IMR-90 (cell line): ENCODE measurements around the gene NEGR1. TPM values are rescaled to one million over a fixed set of nuclear protein-coding genes. Genes with fewer than 3 reads are reported as not detected.

ENCODE experiments used
- ATAC-seq: fragments of 200-7000 bp; cut with Tn5 transposase; 2 replicates; pipeline ENCODE4 v1.9.1; 2020; ENCODE audit warnings: low read depth, mild to moderate bottlenecking, moderate library complexity
- BruUV-seq: library from RNA; stranded (reverse); fragments of 400-500 nt; replicated peaks from 2 replicates; lab custom pipeline; 2021; lab: Mats Ljungman, UMichigan
- CTCF ChIA-PET: fragments of 300-600 bp; formaldehyde crosslinking; extraction: SDS; loops from one replicate; lab custom pipeline; 2021; ENCODE audit warnings: antibody characterized with exemption; lab: Yijun Ruan, JAX
- POLR2A ChIA-PET: fragments of 300-600 bp; sonication (Branson Sonifier 250); formaldehyde crosslinking; loops from one replicate; lab custom pipeline; 2022; ENCODE audit warnings: antibody characterized with exemption; ENCODE audit not compliant: unreplicated experiment; lab: Charles Lee
- DNase-seq: peaks from one replicate; pipeline ENCODE4 v3.0.0; 2013
- H2AFZ ChIP-seq: replicated peaks from 2 replicates; pipeline ENCODE3; 2013; ENCODE audit warnings: low read length, mild to moderate bottlenecking; ENCODE audit not compliant: poor library complexity
- H2AK5ac ChIP-seq: 2 replicates; pipeline ENCODE4 v1.6.1; 2013; ENCODE audit warnings: low read depth, low read length, inconsistent platforms
- H2AK9ac ChIP-seq: replicated peaks from 2 replicates; pipeline ENCODE3; 2013; ENCODE audit warnings: mild to moderate bottlenecking, low read depth, low read length, moderate library complexity; ENCODE audit not compliant: poor library complexity
- H2BK120ac ChIP-seq: 2 replicates; pipeline ENCODE4 v1.6.1; 2013; ENCODE audit warnings: low read depth, low read length, inconsistent platforms
- H2BK15ac ChIP-seq: 3 replicates; pipeline ENCODE4 v1.6.1; 2013; ENCODE audit warnings: low read depth, low read length, inconsistent platforms
- H2BK20ac ChIP-seq: 2 replicates; pipeline ENCODE4 v1.6.1; 2013; ENCODE audit warnings: low read depth, mild to moderate bottlenecking, inconsistent platforms, low read length, moderate library complexity
- H2BK5ac ChIP-seq: 2 replicates; pipeline ENCODE4 v1.6.1; 2013; ENCODE audit warnings: mild to moderate bottlenecking, low read depth, low read length, inconsistent platforms; ENCODE audit not compliant: poor library complexity, severe bottlenecking
- H3K14ac ChIP-seq: replicated peaks from 2 replicates; pipeline ENCODE4 v1.6.1; 2013; ENCODE audit warnings: low read depth, low read length, inconsistent platforms
- H3K18ac ChIP-seq: 2 replicates; pipeline ENCODE4 v1.6.1; 2013; ENCODE audit warnings: low read depth, low read length, control low read depth
- H3K23ac ChIP-seq: 2 replicates; pipeline ENCODE4 v1.6.1; 2013; ENCODE audit warnings: low read depth, low read length, inconsistent platforms
- H3K27ac ChIP-seq: 2 replicates; pipeline ENCODE4 v1.5.1; 2013; ENCODE audit warnings: mild to moderate bottlenecking, control low read depth, low read length; ENCODE audit not compliant: insufficient read depth
- H3K27me3 ChIP-seq: 2 replicates; pipeline ENCODE4 v1.6.1; 2013; ENCODE audit warnings: low read length; ENCODE audit not compliant: control insufficient read depth, insufficient read depth
- H3K36me3 ChIP-seq: 2 replicates; pipeline ENCODE4 v1.6.1; 2013; ENCODE audit warnings: low read length, mixed read lengths; ENCODE audit not compliant: control insufficient read depth, insufficient read depth
- H3K4ac ChIP-seq: 2 replicates; pipeline ENCODE4 v1.6.1; 2013; ENCODE audit warnings: low read depth, low read length, inconsistent platforms
- H3K4me1 ChIP-seq: 2 replicates; pipeline ENCODE4 v1.6.1; 2013; ENCODE audit warnings: low read length, mixed read lengths; ENCODE audit not compliant: control insufficient read depth, insufficient read depth
- H3K4me2 ChIP-seq: 2 replicates; pipeline ENCODE4 v1.6.1; 2013; ENCODE audit warnings: low read depth, mild to moderate bottlenecking, control low read depth, low read length, moderate library complexity
- H3K4me3 ChIP-seq: 2 replicates; pipeline ENCODE4 v1.5.1; 2013; ENCODE audit warnings: low read depth, mild to moderate bottlenecking, control low read depth, low read length, moderate library complexity; ENCODE audit not compliant: insufficient read depth
- H3K56ac ChIP-seq: 2 replicates; pipeline ENCODE4 v1.6.1; 2013; ENCODE audit warnings: low read length, inconsistent platforms; ENCODE audit not compliant: insufficient read depth; ENCODE audit errors: extremely low read depth
- H3K79me1 ChIP-seq, 2 experiments: 2 replicates each; pipeline ENCODE4 v1.6.1; 2013; ENCODE audit warnings: low read length in 2 of 2, inconsistent platforms in 1 of 2, low read depth in 1 of 2
- H3K9ac ChIP-seq: 2 replicates; pipeline ENCODE4 v1.6.1; 2013; ENCODE audit warnings: low read depth, low read length, control low read depth
- H3K9me1 ChIP-seq: 2 replicates; pipeline ENCODE4 v1.6.1; 2013; ENCODE audit warnings: low read length, inconsistent platforms; ENCODE audit not compliant: insufficient read depth
- H3K9me3 ChIP-seq: 2 replicates; pipeline ENCODE4 v1.6.1; 2013; ENCODE audit warnings: low read length; ENCODE audit not compliant: control insufficient read depth, insufficient read depth
- H4K20me1 ChIP-seq: 2 replicates; pipeline ENCODE4 v1.6.1; 2013; ENCODE audit warnings: low read length, inconsistent platforms; ENCODE audit not compliant: insufficient read depth
- H4K5ac ChIP-seq: 2 replicates; pipeline ENCODE4 v1.6.1; 2013; ENCODE audit warnings: mild to moderate bottlenecking, low read depth, low read length, control low read depth
- H4K8ac ChIP-seq, 2 experiments: 2 replicates each; pipeline ENCODE4 v1.6.1; 2013; ENCODE audit warnings: low read depth in 2 of 2, low read length in 2 of 2, control low read depth in 1 of 2, inconsistent platforms in 1 of 2
- H4K91ac ChIP-seq: 2 replicates; pipeline ENCODE4 v1.6.1; 2013; ENCODE audit warnings: low read depth, low read length, inconsistent platforms; ENCODE audit not compliant: insufficient read depth
- CHD1 ChIP-seq: IDR thresholded peaks from 2 replicates; pipeline ENCODE4 v1.6.1; 2012; ENCODE audit warnings: low read depth, low read length, improper control_type of control experiment
- FOS ChIP-seq: fragments of 150-350 bp; IDR thresholded peaks from 2 replicates; pipeline ENCODE4 v1.6.1; 2016; ENCODE audit warnings: low read depth, low read length
- MAZ ChIP-seq: IDR thresholded peaks from 2 replicates; pipeline ENCODE4 v1.6.1; 2012; ENCODE audit warnings: low read depth, mild to moderate bottlenecking, low read length, improper control_type of control experiment, moderate library complexity, borderline replicate concordance
- MXI1 ChIP-seq: IDR thresholded peaks from 2 replicates; pipeline ENCODE4 v1.6.1; 2012; ENCODE audit warnings: low read depth, mild to moderate bottlenecking, low read length, moderate library complexity, borderline replicate concordance
- NFE2L2 ChIP-seq: fragments of 150-350 bp; IDR thresholded peaks from 2 replicates; pipeline ENCODE4 v1.6.1; 2016; ENCODE audit warnings: low read depth, mild to moderate bottlenecking, low read length
- POLR2A ChIP-seq: IDR thresholded peaks from 2 replicates; pipeline ENCODE4 v1.6.1; 2012; ENCODE audit warnings: mild to moderate bottlenecking, low read depth, low read length
- RCOR1 ChIP-seq: IDR thresholded peaks from 2 replicates; pipeline ENCODE4 v1.6.1; 2012; ENCODE audit warnings: mild to moderate bottlenecking, low read length, improper control_type of control experiment; ENCODE audit not compliant: insufficient replicate concordance
- RFX5 ChIP-seq: IDR thresholded peaks from 2 replicates; pipeline ENCODE4 v1.8.0; 2012; ENCODE audit warnings: low read depth, mild to moderate bottlenecking, low read length, moderate library complexity
- WGBS, 2 experiments: methylation state at CpG; one replicate each; pipeline versions ENCODE4 v1.1.5 to v1.1.7; 2013; ENCODE audit warnings: missing lambda C conversion rate in 2 of 2; ENCODE audit not compliant: insufficient read length in 1 of 2; ENCODE audit errors: extremely low coverage in 2 of 2; 5-methylcytosine and 5-hydroxymethylcytosine counted together
- dilution Hi-C: fragments of 300-500 bp; cut with HindIII; formaldehyde crosslinking; loops from one replicate; pipeline ENCODE4 v1.14.3; 2018; ENCODE audit warnings: low sequenced_read_pairs; ENCODE audit not compliant: unreplicated experiment
- in situ Hi-C: fragments of 300-500 bp; cut with MboI; formaldehyde crosslinking; loops from 3 replicates; pipeline ENCODE4 v1.14.3; 2019; ENCODE audit warnings: low sequenced_read_pairs, inconsistent platforms, mixed read lengths
- intact Hi-C: fragments of 100-400 bp; cut with micrococcal nuclease; formaldehyde crosslinking; loops from 2 replicates; pipeline ENCODE4 v1.10.0; 2022
- polyA plus RNA-seq, 3 experiments: library from polyadenylated mRNA; depleted of rRNA; stranded (reverse); fragments of >200 nt; gene quantifications; 2 replicates each; pipeline ENCODE4 v1.2.3, GENCODE V29; 2012; ENCODE audit warnings: low replicate concordance in 1 of 3
- total RNA-seq: library from RNA; depleted of rRNA; stranded (reverse); fragments of >200 nt; gene quantifications from 2 replicates; pipeline ENCODE4 v1.2.3, GENCODE V29; 2012
- TF ChIP-seq, protein P1 (sequence below): conservative IDR thresholded peaks from 2 replicates; pipeline ENCODE4 v1.5.1; 2012; ENCODE audit warnings: mild to moderate bottlenecking, low read depth, low read length, improper control_type of control experiment
- TF ChIP-seq, protein P2 (sequence below): fragments of 150-350 bp; IDR thresholded peaks from 2 replicates; pipeline ENCODE4 v1.6.1; 2016; ENCODE audit warnings: low read depth, mild to moderate bottlenecking, low read length, moderate library complexity, borderline replicate concordance

The NEGR1 gene
- total and polyA plus RNA-seq, 2 of the 4 experiments (the other 2 are of a cell fraction) = 5.1 to 9.1 TPM

DNA sequence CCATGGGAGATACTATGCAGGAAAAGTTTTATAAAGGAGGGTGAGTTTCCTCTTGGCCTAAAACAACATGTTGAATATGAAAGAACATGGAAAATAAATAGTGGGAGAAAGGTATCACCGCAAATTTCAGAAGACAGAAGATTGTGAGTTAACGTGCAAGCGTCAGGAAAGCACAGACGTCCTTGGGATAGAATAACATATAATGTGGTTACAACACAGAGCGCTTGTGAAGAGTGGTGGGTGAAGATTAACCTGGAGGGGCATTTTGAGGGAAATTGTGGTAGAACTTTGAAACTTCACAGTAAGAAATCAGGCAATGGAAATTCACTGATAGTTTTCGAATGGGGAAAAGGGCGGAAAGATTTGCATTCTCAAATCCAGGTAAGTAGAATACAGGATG lies 47.3 kb downstream of the NEGR1 start:
- peaks cover 0 to 7% of the 10 kb centered on the region in 2 experiments; a peak in 2 of 4 replicates for H3K79me1 ChIP-seq
- no peak overlapping the region for H2AFZ ChIP-seq
- in situ Hi-C loops = no loop called here
- no peaks in the 10 kb centered on the region for H3K36me3 ChIP-seq
- no peak overlapping the region for H2BK20ac ChIP-seq
- CTCF ChIA-PET = no interaction called here
- H4K20me1 ChIP-seq = no peaks in the 10 kb centered on the region
- dilution Hi-C loops = no loop called here
- H3K14ac ChIP-seq = no peak overlapping the region
- no TSS peak for BruUV-seq
- H3K9me1 ChIP-seq = no peaks in the 10 kb centered on the region
- no peaks in the 10 kb centered on the region for H3K27me3 ChIP-seq
- POLR2A ChIA-PET = no interaction called here
- no peak overlapping the region for H3K4me3 ChIP-seq
- H3K4me1 ChIP-seq = peaks cover 2% of the 10 kb centered on the region; the same call in 1 of the 2 replicates
- no peak overlapping the region for H2BK5ac ChIP-seq
- H3K9ac ChIP-seq = no peak overlapping the region
- H4K91ac ChIP-seq = no peak overlapping the region
- no peak overlapping the region for H3K56ac ChIP-seq
- no peak overlapping the region for H2BK120ac ChIP-seq
- WGBS, 2 experiments = 97% methylated on average over 4 of the region's 7 CpGs; no CpG with 5 or more reads in 1 of the 2 experiments
- TF ChIP-seq FOS (no peak), RFX5 (no peak), MXI1 (no peak), MAZ (no peak), POLR2A (no peak), RCOR1 (no peak), NFE2L2 (no peak), CHD1 (no peak)
- TF ChIP-seq, protein P1, sequence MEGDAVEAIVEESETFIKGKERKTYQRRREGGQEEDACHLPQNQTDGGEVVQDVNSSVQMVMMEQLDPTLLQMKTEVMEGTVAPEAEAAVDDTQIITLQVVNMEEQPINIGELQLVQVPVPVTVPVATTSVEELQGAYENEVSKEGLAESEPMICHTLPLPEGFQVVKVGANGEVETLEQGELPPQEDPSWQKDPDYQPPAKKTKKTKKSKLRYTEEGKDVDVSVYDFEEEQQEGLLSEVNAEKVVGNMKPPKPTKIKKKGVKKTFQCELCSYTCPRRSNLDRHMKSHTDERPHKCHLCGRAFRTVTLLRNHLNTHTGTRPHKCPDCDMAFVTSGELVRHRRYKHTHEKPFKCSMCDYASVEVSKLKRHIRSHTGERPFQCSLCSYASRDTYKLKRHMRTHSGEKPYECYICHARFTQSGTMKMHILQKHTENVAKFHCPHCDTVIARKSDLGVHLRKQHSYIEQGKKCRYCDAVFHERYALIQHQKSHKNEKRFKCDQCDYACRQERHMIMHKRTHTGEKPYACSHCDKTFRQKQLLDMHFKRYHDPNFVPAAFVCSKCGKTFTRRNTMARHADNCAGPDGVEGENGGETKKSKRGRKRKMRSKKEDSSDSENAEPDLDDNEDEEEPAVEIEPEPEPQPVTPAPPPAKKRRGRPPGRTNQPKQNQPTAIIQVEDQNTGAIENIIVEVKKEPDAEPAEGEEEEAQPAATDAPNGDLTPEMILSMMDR = no peak
- TF ChIP-seq, protein P2, sequence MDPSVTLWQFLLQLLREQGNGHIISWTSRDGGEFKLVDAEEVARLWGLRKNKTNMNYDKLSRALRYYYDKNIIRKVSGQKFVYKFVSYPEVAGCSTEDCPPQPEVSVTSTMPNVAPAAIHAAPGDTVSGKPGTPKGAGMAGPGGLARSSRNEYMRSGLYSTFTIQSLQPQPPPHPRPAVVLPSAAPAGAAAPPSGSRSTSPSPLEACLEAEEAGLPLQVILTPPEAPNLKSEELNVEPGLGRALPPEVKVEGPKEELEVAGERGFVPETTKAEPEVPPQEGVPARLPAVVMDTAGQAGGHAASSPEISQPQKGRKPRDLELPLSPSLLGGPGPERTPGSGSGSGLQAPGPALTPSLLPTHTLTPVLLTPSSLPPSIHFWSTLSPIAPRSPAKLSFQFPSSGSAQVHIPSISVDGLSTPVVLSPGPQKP = no peak
- no peak overlapping the region for H3K27ac ChIP-seq
- H2AK9ac ChIP-seq = no peak overlapping the region
- H4K8ac ChIP-seq = no peak overlapping the region
- no peak overlapping the region for H4K5ac ChIP-seq
- intact Hi-C loops = no loop called here
- H3K4ac ChIP-seq = no peak overlapping the region
- H2BK15ac ChIP-seq = no peak overlapping the region
- DNase-seq (no peak), ATAC-seq (no peak)
- no peak overlapping the region for H2AK5ac ChIP-seq
- no peaks in the 10 kb centered on the region for H3K9me3 ChIP-seq
- H3K23ac ChIP-seq = no peak overlapping the region
- no peak overlapping the region for H3K4me2 ChIP-seq
- H3K18ac ChIP-seq = no peak overlapping the region
